GM12873 (cell line): ENCODE data around the gene BLVRA.

Experiments used
- TF ChIP-seq, protein P1 (sequence below): IDR thresholded peaks from 2 replicates; pipeline ENCODE4 v1.5.1; 2012; ENCODE audit warnings: low read depth, mild to moderate bottlenecking, moderate library complexity, low read length, control low read depth; ENCODE audit not compliant: insufficient read depth; ENCODE audit errors: missing control alignments

BLVRA gene

GRCh38 chr7:43769281-43769680 is 10.8 kb downstream of the BLVRA start:
- TF ChIP-seq, protein P1, sequence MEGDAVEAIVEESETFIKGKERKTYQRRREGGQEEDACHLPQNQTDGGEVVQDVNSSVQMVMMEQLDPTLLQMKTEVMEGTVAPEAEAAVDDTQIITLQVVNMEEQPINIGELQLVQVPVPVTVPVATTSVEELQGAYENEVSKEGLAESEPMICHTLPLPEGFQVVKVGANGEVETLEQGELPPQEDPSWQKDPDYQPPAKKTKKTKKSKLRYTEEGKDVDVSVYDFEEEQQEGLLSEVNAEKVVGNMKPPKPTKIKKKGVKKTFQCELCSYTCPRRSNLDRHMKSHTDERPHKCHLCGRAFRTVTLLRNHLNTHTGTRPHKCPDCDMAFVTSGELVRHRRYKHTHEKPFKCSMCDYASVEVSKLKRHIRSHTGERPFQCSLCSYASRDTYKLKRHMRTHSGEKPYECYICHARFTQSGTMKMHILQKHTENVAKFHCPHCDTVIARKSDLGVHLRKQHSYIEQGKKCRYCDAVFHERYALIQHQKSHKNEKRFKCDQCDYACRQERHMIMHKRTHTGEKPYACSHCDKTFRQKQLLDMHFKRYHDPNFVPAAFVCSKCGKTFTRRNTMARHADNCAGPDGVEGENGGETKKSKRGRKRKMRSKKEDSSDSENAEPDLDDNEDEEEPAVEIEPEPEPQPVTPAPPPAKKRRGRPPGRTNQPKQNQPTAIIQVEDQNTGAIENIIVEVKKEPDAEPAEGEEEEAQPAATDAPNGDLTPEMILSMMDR, result no peak

GRCh38 chr7:43769791-43770465 is 11.4 kb downstream of the BLVRA start:
- TF ChIP-seq, protein P1, result no peak

DNA sequence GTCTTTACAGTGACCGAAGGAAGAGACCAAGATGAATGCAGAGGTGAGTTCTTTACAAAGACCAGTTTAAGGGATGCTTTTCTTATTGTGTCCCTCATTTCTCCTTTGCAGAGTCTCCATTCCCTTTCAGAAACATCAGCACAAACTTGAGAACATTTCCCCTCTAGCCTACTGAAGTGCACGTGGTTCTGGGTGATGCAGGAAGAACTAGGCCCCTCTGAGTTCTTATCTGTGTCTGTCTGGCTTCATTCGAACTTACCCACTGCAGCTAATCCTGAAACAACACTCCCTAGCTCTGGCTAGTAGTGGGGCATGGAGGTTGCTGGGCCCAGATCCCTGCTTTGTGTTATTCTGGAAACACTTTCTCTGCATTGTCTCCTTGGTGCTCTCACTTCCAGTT is 12.6 kb downstream of the BLVRA start:
- TF ChIP-seq, protein P1, result no peak

DNA sequence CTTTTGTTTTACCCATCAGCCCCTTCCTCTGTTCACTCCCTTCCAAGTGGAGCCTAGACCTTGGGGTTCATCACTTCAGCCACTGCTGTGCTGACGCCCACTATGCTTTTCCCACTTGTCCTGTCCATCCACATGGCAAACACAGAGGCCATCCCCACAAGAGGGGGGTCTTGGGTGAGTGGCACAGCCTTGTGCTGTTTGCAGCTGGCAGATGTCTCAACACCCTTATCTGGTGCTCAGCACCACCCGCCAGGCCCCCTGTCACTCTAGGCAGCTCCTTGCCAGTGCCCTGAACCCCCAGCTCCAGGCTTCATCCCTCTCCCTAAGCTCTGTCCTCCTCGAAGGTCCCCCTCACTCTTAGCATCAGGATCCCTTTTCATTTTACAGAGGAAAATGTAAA is 13.1 kb downstream of the BLVRA start:
- TF ChIP-seq, protein P1, result no peak

DNA sequence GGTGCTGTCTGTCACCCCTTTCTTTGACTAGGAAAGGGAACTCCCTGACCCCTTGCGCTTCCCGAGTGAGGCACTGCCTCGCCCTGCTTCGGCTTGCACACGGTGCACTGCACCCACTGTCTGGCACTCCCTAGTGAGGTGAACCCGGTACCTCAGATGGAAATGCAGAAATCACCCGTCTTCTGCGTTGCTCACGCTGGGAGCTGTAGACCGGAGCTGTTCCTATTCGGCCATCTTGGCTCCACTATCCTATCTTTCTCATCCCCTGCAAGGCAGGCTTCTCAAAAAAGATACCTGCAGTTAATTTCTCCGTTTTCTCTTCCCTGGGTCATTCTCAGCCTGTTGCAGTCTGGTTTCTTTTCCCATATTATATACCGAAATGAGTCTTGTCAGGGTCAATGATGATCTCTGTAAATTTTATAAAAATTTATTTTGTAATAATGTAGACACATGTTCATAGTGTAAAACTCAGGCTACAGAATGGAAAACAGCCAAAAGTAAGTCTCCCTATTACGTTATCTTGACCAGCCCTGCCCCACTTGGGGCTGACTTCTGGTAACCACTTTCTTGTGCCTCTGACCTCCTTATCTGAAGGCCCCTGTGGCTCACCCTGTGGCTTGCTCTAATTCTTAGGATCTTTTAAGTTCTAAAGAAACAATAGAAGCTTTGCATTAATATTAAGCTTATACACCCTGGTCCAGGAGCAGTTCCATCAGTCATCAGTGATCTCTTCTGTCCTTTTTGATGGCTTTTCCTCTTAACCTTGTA is 20.7 kb downstream of the BLVRA start:
- TF ChIP-seq, protein P1, result no peak

DNA sequence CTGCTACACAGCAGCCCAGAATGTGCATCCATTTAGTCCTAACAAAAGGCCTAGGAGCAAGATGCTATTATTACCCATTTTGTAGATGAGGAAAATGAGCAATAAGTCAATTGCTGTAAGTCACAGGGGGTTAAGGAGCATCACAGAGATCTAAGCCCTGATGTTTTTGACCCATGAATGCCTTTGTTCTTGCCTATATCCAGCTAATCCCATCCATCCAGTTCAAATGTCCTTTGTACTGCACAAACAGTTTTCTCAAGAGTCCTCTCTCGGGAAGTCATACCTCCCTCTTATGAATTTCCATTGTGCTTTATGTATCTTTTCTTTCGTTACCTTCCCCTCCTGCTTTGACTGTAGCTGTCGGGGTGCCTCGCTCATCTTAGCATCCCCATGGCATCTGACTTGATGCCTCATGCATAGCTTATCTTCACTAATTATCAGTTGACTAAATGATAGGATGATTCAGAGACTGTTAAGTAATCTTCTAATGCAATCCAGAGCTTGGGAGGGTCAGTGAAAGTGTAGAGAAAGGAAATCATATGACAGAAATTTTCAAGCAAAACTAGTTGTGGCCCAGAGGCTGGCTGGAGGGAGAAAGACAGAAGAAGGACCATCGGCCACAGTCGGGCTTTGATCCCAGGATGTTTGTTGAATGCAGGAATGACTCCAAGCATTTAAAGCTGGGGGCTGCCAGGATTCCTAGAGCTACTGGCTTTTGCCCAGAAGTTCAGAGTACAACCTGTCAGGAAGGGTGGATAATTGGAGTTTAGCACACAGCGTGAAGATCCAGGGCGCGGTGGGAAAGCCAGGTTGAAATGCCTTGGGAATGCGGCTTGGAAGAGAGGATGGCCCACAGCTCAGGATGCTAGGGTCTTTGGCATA is 23.5 kb downstream of the BLVRA start:
- TF ChIP-seq, protein P1, result no peak
